NCI-H2029 (cell line): Measurements from ENCODE around the gene AMBRA1.

Experiments
- DNase-seq: peaks from one replicate; lab custom pipeline; 2025; lab: John Stamatoyannopoulos, UW

The AMBRA1 gene

GRCh38 chr11:46347637-46348311 lies 246.0 kb downstream of the AMBRA1 start:
- DNase-seq: no peak

GRCh38 chr11:46346886-46347636 lies 246.8 kb downstream of the AMBRA1 start, which contains the start of gene DGKZ:
Gene DGKZ (plus strand): TSS chr11:46347463. CDS start chr11:46347660, 197 bp downstream.
- DNase-seq: peak; percentile 80
